Kidney (tissue), 14 donors: ENCODE measurements around the gene ETF1. TPM values are rescaled to one million over a fixed set of nuclear protein-coding genes. Genes with fewer than 3 reads are reported as not detected.

Experiments used
- DNase-seq, 5 donors: peaks; one replicate each; pipeline ENCODE4 v3.0.0-alpha.2; 2013 to 2020
- FAIRE-seq: peaks from 2 replicates; lab custom pipeline; 2012; peaks lifted over from hg19 to GRCh38; lab: Jason Lieb, UNC
- H3K27ac ChIP-seq, 2 donors: one replicate each; pipeline ENCODE4 v1.7.0; 2013; ENCODE audit warnings: low read depth in 2 of 2, low read length in 2 of 2, inconsistent platforms in 1 of 2
- H3K27me3 ChIP-seq: one replicate; pipeline ENCODE4 v1.7.1; 2013; ENCODE audit warnings: low read length, inconsistent platforms; ENCODE audit not compliant: control insufficient read depth, insufficient read depth
- H3K36me3 ChIP-seq, 3 donors: one replicate each; pipeline versions ENCODE4 v1.7.0 to v1.7.1; 2013; ENCODE audit warnings: low read length in 3 of 3, control low read depth in 1 of 3, inconsistent platforms in 1 of 3; ENCODE audit not compliant: insufficient read depth in 3 of 3, control insufficient read depth in 2 of 3
- H3K4me1 ChIP-seq, 3 donors: one replicate each; pipeline versions ENCODE4 v1.7.0 to v1.7.1; 2013; ENCODE audit warnings: low read length in 3 of 3, inconsistent platforms in 1 of 3, low read depth in 1 of 3; ENCODE audit not compliant: control insufficient read depth in 2 of 3, insufficient read depth in 2 of 3
- H3K4me3 ChIP-seq, 3 donors: one replicate each; pipeline versions ENCODE4 v1.7.0 to v1.8.1; 2013; ENCODE audit warnings: low read length in 3 of 3, control low read depth in 1 of 3, inconsistent platforms in 1 of 3
- H3K9ac ChIP-seq, 3 donors: one replicate each; pipeline versions ENCODE4 v1.7.0 to v1.7.1; 2013; ENCODE audit warnings: low read length in 3 of 3, control low read depth in 1 of 3, inconsistent platforms in 1 of 3
- H3K9me3 ChIP-seq, 3 donors: one replicate each; pipeline versions ENCODE4 v1.7.0 to v1.7.1; 2013; ENCODE audit warnings: low read length in 3 of 3, control low read depth in 1 of 3, inconsistent platforms in 1 of 3; ENCODE audit not compliant: control insufficient read depth in 2 of 3, insufficient read depth in 1 of 3
- CTCF ChIP-seq: IDR thresholded peaks from 3 replicates; pipeline ENCODE4 v1.5.1; 2012; ENCODE audit warnings: mild to moderate bottlenecking, moderate library complexity, borderline replicate concordance; ENCODE audit not compliant: insufficient read depth; ENCODE audit errors: extremely low read depth
- intact Hi-C: fragments of 100-400 bp; cut with DNase I; formaldehyde crosslinking; loops from one replicate; pipeline ENCODE4 v1.11.1; 2022
- polyA plus RNA-seq: library from polyadenylated mRNA; stranded (reverse); fragments of 350-450 nt; fragmentation: Illumina TruSeq; extraction: RNeasy Lipid Tissue Mini Kit (QIAGEN cat#74804); gene quantifications from one replicate; pipeline ENCODE4 v1.2.3, GENCODE V29; 2014; ENCODE audit warnings: low read depth, low replicate concordance; ENCODE audit not compliant: insufficient read depth
- total RNA-seq: library from RNA; stranded (reverse); fragmentation: NEBNext Ultra II Directional; extraction: Animal tissue kit (Norgen Biotek cat#: 25700); gene quantifications from one replicate; pipeline ENCODE4 v1.2.1, GENCODE V29; 2021
- donor health status: control.
- donor health status: control.
- donor health status: control.
- donor health status: control.
- donor health status: control.
- donor health status: DM: yes; HTN: yes; CAD: no.
- donor health status: Normal renal cell carcinoma (clear cell type).

The ETF1 gene
- total and polyA plus RNA-seq, 2 donors from 2014 or later: 37.5 to 85.6 TPM

GRCh38 chr5:138542180-138542955, 668 bp downstream of the ETF1 start:
- no peak for TF ChIP-seq CTCF
- H3K27me3 ChIP-seq: no peaks in the 10 kb centered on the region
- H3K9me3 ChIP-seq: no peaks in the 10 kb centered on the region
- DNase-seq (peak in 4 of 5 donors; percentile 15 to 41 (median 27)), FAIRE-seq (no peak)
- intact Hi-C loops: no loop called here
- H3K36me3 ChIP-seq: peaks cover 0 to 4% (median 0%) of the 10 kb centered on the region in 3 donors
- H3K27ac ChIP-seq: peak overlapping the region; percentile 94 to 99
- H3K4me3 ChIP-seq: peak overlapping the region; percentile 64 to 80 (median 76)
- peaks cover 8 to 30% (median 19%) of the 10 kb centered on the region in 3 donors for H3K4me1 ChIP-seq
- H3K9ac ChIP-seq: peak overlapping the region; percentile 58 to 95 (median 68)

GRCh38 chr5:138541511-138542179, 1.4 kb downstream of the ETF1 start:
- Histone ChIP-seq H3K9me3 (no peaks in the 10 kb centered on the region), H3K27me3 (no peaks in the 10 kb centered on the region), H3K4me3 (peak overlapping the region; percentile 64 to 80 (median 76)), H3K36me3 (peaks cover 0 to 4% (median 0%) of the 10 kb centered on the region in 3 donors), H3K9ac (peak overlapping the region; percentile 58 to 95 (median 68)), H3K4me1 (peaks cover 8 to 30% (median 15%) of the 10 kb centered on the region in 3 donors), H3K27ac (peak overlapping the region; percentile 94 to 99)
- intact Hi-C loops: no loop called here
- no peak for DNase-seq
- no peak for TF ChIP-seq CTCF
- FAIRE-seq: no peak

- H3K4me3 ChIP-seq: no peak overlapping the region
- no peak for FAIRE-seq
- peaks cover 0 to 4% (median 0%) of the 10 kb centered on the region in 3 donors for H3K36me3 ChIP-seq
- H3K4me1 ChIP-seq: peaks cover 6 to 22% (median 13%) of the 10 kb centered on the region in 3 donors
- no peak overlapping the region for H3K27ac ChIP-seq
- intact Hi-C loops: no loop called here
- DNase-seq: no peak
- no peak for TF ChIP-seq CTCF
- no peaks in the 10 kb centered on the region for H3K9me3 ChIP-seq
- no peak overlapping the region for H3K9ac ChIP-seq
- H3K27me3 ChIP-seq: no peaks in the 10 kb centered on the region
Measured at GRCh38 chr5:138539791-138540190, 3.2 kb downstream of the ETF1 start.
